Measurements from ENCODE around the gene TNRC18.

DNA sequence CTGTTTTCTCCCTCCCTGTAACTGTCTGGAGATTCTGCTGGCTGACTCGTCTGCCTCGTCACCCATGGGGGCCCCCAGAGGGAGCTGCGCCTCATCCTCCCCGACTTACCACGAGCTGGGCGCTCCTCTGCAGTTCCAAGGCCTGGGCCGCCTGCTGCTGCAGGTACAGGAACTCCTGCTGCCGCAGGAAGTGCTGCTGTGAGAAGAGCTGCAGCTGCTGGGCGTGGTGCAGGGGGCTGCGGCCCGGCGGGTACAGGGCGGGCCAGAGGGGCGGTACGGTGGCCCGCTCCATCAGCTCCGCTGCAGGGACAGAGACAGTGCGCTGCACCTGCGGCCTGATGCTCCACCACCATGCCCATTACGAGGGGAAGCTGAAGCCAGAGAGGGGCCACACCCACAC, 47.7 kb downstream of the TNRC18 start:
- TF ChIP-seq CEBPB (IDR thresholded peaks at IDR 0.05): no peak
- TF ChIP-seq RAD21 (IDR thresholded peaks at IDR 0.05; ENCODE audit: low read depth): no peak
- TF ChIP-seq CREB1 (IDR thresholded peaks at IDR 0.05; ENCODE audit: low read depth): no peak
- no peak for TF ChIP-seq REST (IDR thresholded peaks at IDR 0.05; ENCODE audit: low read depth)
- no peak for TF ChIP-seq TAF1 (IDR thresholded peaks at IDR 0.05; ENCODE audit: low read depth)
- no peak for TF ChIP-seq TEAD4 (IDR thresholded peaks at IDR 0.05)
- TF ChIP-seq TCF12 (IDR thresholded peaks at IDR 0.05; ENCODE audit: low read depth): no peak
- no peak for TF ChIP-seq EP300 (IDR thresholded peaks at IDR 0.05; ENCODE audit: borderline replicate concordance)
- TF ChIP-seq MAX (IDR thresholded peaks at IDR 0.05): no peak

All from Ishikawa (cell line).